ENCODE data around the gene COX15. TPM values are rescaled to one million over a fixed set of nuclear protein-coding genes. Genes with fewer than 3 reads are reported as not detected.
A peak's percentile ranks its signal among the peaks of the same experiment; 100 is the strongest.

COX15 gene
- total and polyA plus RNA-seq, 8 donors = 9.3 to 34.3 (median 13.1) TPM

DNA sequence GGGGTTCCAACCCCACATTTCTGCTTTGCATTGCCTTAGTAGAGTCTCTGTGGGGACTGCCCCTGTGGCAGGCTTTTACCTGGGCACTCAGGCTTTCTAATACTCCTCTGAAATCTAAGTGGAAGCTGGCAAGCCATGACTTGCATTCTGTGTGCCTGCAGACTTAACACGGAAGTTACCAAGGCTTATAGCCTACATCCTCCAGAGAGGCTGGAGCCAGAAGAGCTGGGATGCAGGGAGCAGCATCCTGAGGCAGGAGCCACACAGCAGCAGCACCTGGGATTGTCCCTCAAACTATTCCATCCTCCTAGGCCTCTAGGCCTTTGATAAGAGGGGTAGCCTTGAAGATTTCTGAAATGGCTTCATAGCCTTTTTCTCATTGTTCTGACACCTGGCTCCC, 28.4 kb upstream of the COX15 start:
- Histone ChIP-seq H3K4me1 (peaks cover 0 to 3% (median 0%) of the 10 kb centered on the region in 4 donors), H3K9me3 (no peaks in the 10 kb centered on the region), H3K36me3 (peaks cover 11 to 61% (median 56%) of the 10 kb centered on the region in 4 donors), H3K27me3 (no peaks in the 10 kb centered on the region), H3K4me3 (no peak overlapping the region), H3K27ac (no peak overlapping the region)
- no peak for DNase-seq
- intact Hi-C loops (cut with DNase I; ENCODE audit: low total_unique reads) = no loop called here
- TF ChIP-seq, protein P1, sequence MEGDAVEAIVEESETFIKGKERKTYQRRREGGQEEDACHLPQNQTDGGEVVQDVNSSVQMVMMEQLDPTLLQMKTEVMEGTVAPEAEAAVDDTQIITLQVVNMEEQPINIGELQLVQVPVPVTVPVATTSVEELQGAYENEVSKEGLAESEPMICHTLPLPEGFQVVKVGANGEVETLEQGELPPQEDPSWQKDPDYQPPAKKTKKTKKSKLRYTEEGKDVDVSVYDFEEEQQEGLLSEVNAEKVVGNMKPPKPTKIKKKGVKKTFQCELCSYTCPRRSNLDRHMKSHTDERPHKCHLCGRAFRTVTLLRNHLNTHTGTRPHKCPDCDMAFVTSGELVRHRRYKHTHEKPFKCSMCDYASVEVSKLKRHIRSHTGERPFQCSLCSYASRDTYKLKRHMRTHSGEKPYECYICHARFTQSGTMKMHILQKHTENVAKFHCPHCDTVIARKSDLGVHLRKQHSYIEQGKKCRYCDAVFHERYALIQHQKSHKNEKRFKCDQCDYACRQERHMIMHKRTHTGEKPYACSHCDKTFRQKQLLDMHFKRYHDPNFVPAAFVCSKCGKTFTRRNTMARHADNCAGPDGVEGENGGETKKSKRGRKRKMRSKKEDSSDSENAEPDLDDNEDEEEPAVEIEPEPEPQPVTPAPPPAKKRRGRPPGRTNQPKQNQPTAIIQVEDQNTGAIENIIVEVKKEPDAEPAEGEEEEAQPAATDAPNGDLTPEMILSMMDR (IDR thresholded peaks at IDR 0.05) = no peak
- TF ChIP-seq POLR2AphosphoS5 (IDR thresholded peaks at IDR 0.05) (no peak), POLR2A (IDR thresholded peaks at IDR 0.05) (no peak), EP300 (IDR thresholded peaks at IDR 0.05) (no peak)
- 82 to 100% (median 94%) methylated on average over 1 of the region's 1 CpG; no CpG with 5 or more reads in 1 of the 5 donors for WGBS, 5 donors

DNA sequence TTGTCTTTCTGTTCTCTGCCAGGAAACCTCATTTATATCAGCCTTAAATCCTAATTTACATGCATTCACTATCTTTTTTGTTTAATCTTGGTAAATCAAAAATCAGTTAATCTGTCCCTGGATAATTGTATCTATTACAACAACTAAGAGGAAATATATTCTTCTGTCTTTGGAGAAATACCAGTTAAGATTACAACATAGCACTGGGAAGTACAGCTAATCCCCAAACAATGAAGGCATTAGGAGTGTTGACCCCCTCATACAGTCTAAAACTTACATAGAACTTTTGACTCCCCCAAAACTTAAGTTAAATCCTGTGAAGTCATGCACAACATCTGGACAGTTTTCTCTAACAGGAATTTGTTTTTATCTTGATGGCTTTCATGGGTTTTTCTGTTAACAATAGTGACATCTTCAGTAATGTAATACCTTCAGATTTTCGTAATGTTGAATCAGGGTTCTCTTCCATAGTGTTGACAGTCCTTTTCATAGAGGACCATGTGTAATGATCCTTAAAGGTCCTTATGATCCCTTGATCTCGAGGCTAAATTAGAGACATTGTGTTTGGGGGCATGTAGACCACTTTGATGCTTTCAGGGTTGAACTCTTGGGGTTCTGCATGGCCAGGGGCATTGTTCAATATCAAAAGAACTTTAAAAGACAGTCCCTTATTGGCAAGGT, 26.4 kb upstream of the COX15 start:
- Histone ChIP-seq H3K27ac (peak overlapping the region in 1 of 5 donors; percentile 24), H3K27me3 (no peaks in the 10 kb centered on the region), H3K4me1 (peaks cover 0 to 3% (median 0%) of the 10 kb centered on the region in 4 donors), H3K4me3 (no peak overlapping the region), H3K36me3 (peaks cover 19 to 81% (median 75%) of the 10 kb centered on the region in 4 donors), H3K9me3 (no peaks in the 10 kb centered on the region)
- TF ChIP-seq, protein P1 (IDR thresholded peaks at IDR 0.05) = no peak
- TF ChIP-seq POLR2A (IDR thresholded peaks at IDR 0.05) = no peak
- no peak for TF ChIP-seq EP300 (IDR thresholded peaks at IDR 0.05)
- TF ChIP-seq POLR2AphosphoS5 (IDR thresholded peaks at IDR 0.05) = no peak
- WGBS, 5 donors = 84 to 90% (median 87%) methylated on average over 2 of the region's 2 CpGs
- intact Hi-C loops (cut with DNase I; ENCODE audit: low total_unique reads) = no loop called here
- peak in 1 of 2 donors; percentile 30 for DNase-seq

DNA sequence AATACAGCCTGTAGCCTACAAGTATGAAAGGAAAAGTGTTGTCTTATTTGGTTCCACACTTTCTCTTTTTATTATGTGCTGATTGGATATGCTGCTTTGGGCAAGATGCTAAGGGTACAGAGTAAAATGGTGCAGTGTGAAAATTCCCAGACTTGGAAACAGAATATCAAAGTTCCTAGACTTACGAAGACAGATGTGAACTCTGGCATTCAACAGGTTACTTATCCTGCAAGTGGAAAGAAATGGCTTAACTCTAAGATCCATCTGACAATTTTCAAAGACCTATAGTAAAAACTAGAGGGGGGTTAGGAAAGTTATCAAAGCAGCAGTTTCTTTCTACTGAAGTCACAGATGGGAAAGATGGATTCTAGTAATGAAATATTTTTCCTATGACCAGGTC, 24.2 kb upstream of the COX15 start:
- DNase-seq = no peak
- no peak overlapping the region for H3K27ac ChIP-seq
- H3K4me1 ChIP-seq = peaks cover 0 to 3% (median 0%) of the 10 kb centered on the region in 4 donors
- peaks cover 27 to 99% (median 96%) of the 10 kb centered on the region in 4 donors for H3K36me3 ChIP-seq
- H3K4me3 ChIP-seq = no peak overlapping the region
- H3K27me3 ChIP-seq = no peaks in the 10 kb centered on the region
- no peaks in the 10 kb centered on the region for H3K9me3 ChIP-seq
- WGBS, 5 donors = 93 to 100% (median 97%) methylated on average over 1 of the region's 1 CpG
- intact Hi-C loops (cut with DNase I; ENCODE audit: low total_unique reads) = no loop called here
- TF ChIP-seq, protein P1 (IDR thresholded peaks at IDR 0.05) = no peak
- no peak for TF ChIP-seq POLR2A (IDR thresholded peaks at IDR 0.05)
- no peak for TF ChIP-seq EP300 (IDR thresholded peaks at IDR 0.05)
- no peak for TF ChIP-seq POLR2AphosphoS5 (IDR thresholded peaks at IDR 0.05)

GRCh38 chr10:99754670-99755069, 22.7 kb upstream of the COX15 start:
- TF ChIP-seq POLR2A (IDR thresholded peaks at IDR 0.05) (no peak), POLR2AphosphoS5 (IDR thresholded peaks at IDR 0.05) (no peak), EP300 (IDR thresholded peaks at IDR 0.05) (no peak)
- TF ChIP-seq, protein P1 (IDR thresholded peaks at IDR 0.05) = no peak
- Histone ChIP-seq H3K4me3 (no peak overlapping the region), H3K27me3 (no peaks in the 10 kb centered on the region), H3K4me1 (peaks cover 0 to 3% (median 0%) of the 10 kb centered on the region in 4 donors), H3K9me3 (no peaks in the 10 kb centered on the region), H3K27ac (no peak overlapping the region), H3K36me3 (peaks cover 29 to 99% (median 96%) of the 10 kb centered on the region in 4 donors)
- 84 to 97% (median 95%) methylated on average over 1 of the region's 1 CpG for WGBS, 5 donors
- intact Hi-C loops (cut with DNase I; ENCODE audit: low total_unique reads) = no loop called here
- DNase-seq = no peak

Data from stomach (tissue), 9 donors.